B cell (primary cell): ENCODE data around the gene GNG7. TPM values are rescaled to one million over a fixed set of nuclear protein-coding genes. Genes with fewer than 3 reads are reported as not detected.
"Not testable (repeated sequence)": the region's sequence is repeated elsewhere in the genome, so short reads cannot be mapped to it uniquely, and the experiment has no call there.

Experiments used
- ATAC-seq: fragments of 200-7000 bp; cut with Tn5 transposase; one replicate; pipeline ENCODE4 v1.10.0; 2021; ENCODE audit warnings: low read depth, mild to moderate bottlenecking, moderate number of reproducible peaks, moderate library complexity
- CTCF ChIA-PET: fragments of 350-600 bp; sonication (Branson Sonifier 250); formaldehyde crosslinking; loops from one replicate; lab custom pipeline; 2021; ENCODE audit warnings: antibody characterized with exemption, inconsistent platforms; lab: Charles Lee
- POLR2A ChIA-PET: fragments of 350-600 bp; sonication (Branson Sonifier 250); formaldehyde crosslinking; loops from one replicate; lab custom pipeline; 2021; ENCODE audit warnings: antibody characterized with exemption; lab: Charles Lee
- DNase-seq: peaks from one replicate; pipeline ENCODE4 v3.0.0; 2013
- H2AFZ ChIP-seq: 2 replicates; pipeline ENCODE4 v1.6.1; 2012; ENCODE audit warnings: mild to moderate bottlenecking, low read depth, low read length; ENCODE audit not compliant: insufficient read depth, poor library complexity, severe bottlenecking
- H3K27ac ChIP-seq, 2 donors: 1 replicate in 1 of 2; 2 replicates in 1 of 2; pipeline ENCODE4 v1.5.1; 2012 to 2013; ENCODE audit warnings: low read length in 2 of 2, mild to moderate bottlenecking in 2 of 2, moderate library complexity in 1 of 2
- H3K27me3 ChIP-seq, 4 experiments: fragments of 200-600 bp in 1 of 4; sonication (generic) in 1 of 4; replicated peaks in 1 of 4; 1 replicate in 2 of 4; 2 replicates in 2 of 4; pipeline versions ENCODE4 v1.6.1 to v1.7.0; 2013 to 2016; ENCODE audit warnings: low read length in 3 of 4, mild to moderate bottlenecking in 2 of 4, mixed read lengths in 1 of 4, moderate library complexity in 1 of 4; ENCODE audit not compliant: insufficient read depth in 4 of 4, control insufficient read depth in 3 of 4; ENCODE audit errors: control extremely low read depth in 1 of 4
- H3K36me3 ChIP-seq, 2 experiments: replicated peaks in 1 of 2; 1 replicate in 1 of 2; 2 replicates in 1 of 2; pipeline versions ENCODE4 v1.6.1 to v1.7.1; 2013; ENCODE audit warnings: low read length in 1 of 2; ENCODE audit not compliant: insufficient read depth in 2 of 2, control insufficient read depth in 1 of 2; ENCODE audit errors: control extremely low read depth in 1 of 2, extremely low read depth in 1 of 2
- H3K4me1 ChIP-seq, 2 donors: fragments of 200-600 bp in 1 of 2; sonication (generic) in 1 of 2; 1 replicate in 1 of 2; 2 replicates in 1 of 2; pipeline versions ENCODE4 v1.5.1 to v1.6.1; 2013 to 2017; ENCODE audit warnings: low read length in 2 of 2; ENCODE audit not compliant: control insufficient read depth in 2 of 2, insufficient read depth in 2 of 2
- H3K4me2 ChIP-seq: replicated peaks from 2 replicates; pipeline ENCODE3; 2012; ENCODE audit warnings: mild to moderate bottlenecking, low read depth, low read length; ENCODE audit not compliant: poor library complexity, severe bottlenecking
- H3K4me3 ChIP-seq, 5 experiments: fragments of 200-600 bp in 1 of 5; sonication (generic) in 1 of 5; 1 replicate in 3 of 5; 2 replicates in 2 of 5; pipeline versions ENCODE4 v1.5.1 to v1.7.0; 2011 to 2016; ENCODE audit warnings: low read length in 4 of 5, mild to moderate bottlenecking in 4 of 5, low read depth in 2 of 5, control low read depth in 1 of 5, moderate library complexity in 1 of 5; ENCODE audit not compliant: insufficient read depth in 1 of 5; ENCODE audit errors: control extremely low read depth in 1 of 5, extremely low read depth in 1 of 5
- H3K79me2 ChIP-seq: fragments of 200-600 bp; sonication (generic); one replicate; pipeline ENCODE4 v1.6.0; 2016; ENCODE audit warnings: low read length; ENCODE audit not compliant: control insufficient read depth, insufficient read depth
- H3K9ac ChIP-seq: fragments of 200-600 bp; sonication (generic); 2 replicates; pipeline ENCODE4 v1.6.1; 2017; ENCODE audit warnings: mild to moderate bottlenecking, low read length, moderate library complexity
- H3K9me3 ChIP-seq, 3 donors: one replicate each; pipeline versions ENCODE4 v1.6.1 to v1.7.1; 2013; ENCODE audit warnings: low read length in 2 of 3; ENCODE audit not compliant: control insufficient read depth in 2 of 3, insufficient read depth in 1 of 3; ENCODE audit errors: control extremely low read depth in 1 of 3
- H4K20me1 ChIP-seq: 2 replicates; pipeline ENCODE4 v1.6.0; 2012; ENCODE audit warnings: mild to moderate bottlenecking, low read length; ENCODE audit not compliant: insufficient read depth, control insufficient read depth, poor library complexity, severe bottlenecking
- H3K27ac Mint-ChIP-seq: one replicate; pipeline ENCODE4 v1.8.0; 2021; ENCODE audit warnings: mixed read lengths
- H3K27me3 Mint-ChIP-seq: one replicate; pipeline ENCODE4 v1.8.0; 2021; ENCODE audit warnings: mixed read lengths
- H3K4me1 Mint-ChIP-seq: one replicate; pipeline ENCODE4 v1.8.0; 2021; ENCODE audit warnings: mixed read lengths
- H3K4me3 Mint-ChIP-seq: one replicate; pipeline ENCODE4 v1.8.0; 2021; ENCODE audit warnings: mixed read lengths
- H3K9me3 Mint-ChIP-seq: one replicate; pipeline ENCODE4 v1.8.0; 2022; ENCODE audit warnings: mixed read lengths; ENCODE audit not compliant: insufficient read depth
- EZH2 ChIP-seq: IDR thresholded peaks from 2 replicates; pipeline ENCODE4 v1.6.1; 2012; ENCODE audit warnings: borderline replicate concordance, low read depth, mild to moderate bottlenecking, moderate library complexity, low read length; ENCODE audit not compliant: insufficient read depth, poor library complexity, severe bottlenecking
- WGBS: methylation state at CpG from one replicate; pipeline ENCODE4 v1.1.5; 2013; ENCODE audit warnings: missing lambda C conversion rate; ENCODE audit not compliant: insufficient coverage; 5-methylcytosine and 5-hydroxymethylcytosine counted together
- intact Hi-C: fragments of 100-400 bp; cut with micrococcal nuclease; formaldehyde crosslinking; loops from one replicate; pipeline ENCODE4 v1.10.0; 2022
- polyA plus RNA-seq: library from polyadenylated mRNA; depleted of rRNA; stranded (reverse); fragments of >200 nt; gene quantifications from 2 replicates; pipeline ENCODE4 v1.2.3, GENCODE V29; 2012
- total RNA-seq, 2 donors: library from RNA; stranded (reverse); fragments of 120-200 nt in 1 of 2; gene quantifications; 1 replicate in 1 of 2; 2 replicates in 1 of 2; pipeline versions ENCODE4 v1.2.3 to v1.2.4, GENCODE V29; 2013 to 2022
- TF ChIP-seq, protein P1 (sequence below): fragments of 200-600 bp; IDR thresholded peaks from one replicate; pipeline ENCODE4 v1.8.0; 2022; ENCODE audit warnings: antibody characterized with exemption, mild to moderate bottlenecking

GNG7 gene
- total and polyA plus RNA-seq, 2 donors (not counting 1 experiment from before 2014, with no cell fraction given) = 76.3 to 153 TPM

DNA sequence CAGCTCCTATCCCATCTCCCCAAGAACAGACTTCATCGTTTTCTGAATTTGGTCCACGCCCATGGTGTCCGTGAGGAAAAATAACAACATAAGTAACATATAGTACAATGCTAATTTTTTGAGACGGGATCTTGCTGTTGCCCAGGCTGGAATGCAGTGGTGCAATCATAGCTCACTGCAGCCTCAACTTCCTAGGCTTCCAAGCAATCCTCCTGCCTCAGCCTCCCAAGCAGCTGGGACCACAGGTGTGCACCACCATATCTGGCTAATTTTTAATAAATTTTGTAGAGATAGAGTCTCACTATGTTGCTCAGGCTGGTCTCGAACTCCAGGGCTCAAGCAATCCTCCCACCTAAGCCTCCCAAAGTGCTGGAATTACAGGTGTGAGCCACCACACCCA is 23.5 kb downstream of the GNG7 start:
- ChIA-PET CTCF (interaction anchor here (1.1 to 3.3 kb wide), 5 partner anchors 16 to 71 kb away, joined by 3 to 16 read pairs (median 3); no protein-coding TSS in a partner anchor), POLR2A (interaction anchor here (6.6 kb wide), 1 partner anchor 22 kb away, joined by 86 read pairs; the partner anchor contains the start of gene GNG7)
- Mint-ChIP-seq H3K4me3 (peak overlapping the region; percentile 76), H3K27ac (peak overlapping the region; percentile 88), H3K4me1 (peaks cover 74% of the 10 kb centered on the region)
- H3K27ac ChIP-seq = peak overlapping the region; percentile 99 to 100
- peaks cover 0 to 48% of the 10 kb centered on the region in 2 experiments for H3K36me3 ChIP-seq
- H4K20me1 ChIP-seq, intact Hi-C loops, H3K27me3 ChIP-seq, H2AFZ ChIP-seq, H3K9ac ChIP-seq, H3K9me3 Mint-ChIP-seq, H3K27me3 Mint-ChIP-seq, H3K4me3 ChIP-seq, ATAC-seq, DNase-seq: not testable (repeated sequence)
- peak overlapping the region; percentile 55 for H3K4me2 ChIP-seq
- H3K9me3 ChIP-seq = peaks cover 0 to 36% (median 16%) of the 10 kb centered on the region in 3 donors
- H3K4me1 ChIP-seq = peaks cover 56 to 73% of the 10 kb centered on the region in 2 donors
- 100% methylated on average over 1 of the region's 5 CpGs for WGBS
- H3K79me2 ChIP-seq = peaks cover 89% of the 10 kb centered on the region

DNA sequence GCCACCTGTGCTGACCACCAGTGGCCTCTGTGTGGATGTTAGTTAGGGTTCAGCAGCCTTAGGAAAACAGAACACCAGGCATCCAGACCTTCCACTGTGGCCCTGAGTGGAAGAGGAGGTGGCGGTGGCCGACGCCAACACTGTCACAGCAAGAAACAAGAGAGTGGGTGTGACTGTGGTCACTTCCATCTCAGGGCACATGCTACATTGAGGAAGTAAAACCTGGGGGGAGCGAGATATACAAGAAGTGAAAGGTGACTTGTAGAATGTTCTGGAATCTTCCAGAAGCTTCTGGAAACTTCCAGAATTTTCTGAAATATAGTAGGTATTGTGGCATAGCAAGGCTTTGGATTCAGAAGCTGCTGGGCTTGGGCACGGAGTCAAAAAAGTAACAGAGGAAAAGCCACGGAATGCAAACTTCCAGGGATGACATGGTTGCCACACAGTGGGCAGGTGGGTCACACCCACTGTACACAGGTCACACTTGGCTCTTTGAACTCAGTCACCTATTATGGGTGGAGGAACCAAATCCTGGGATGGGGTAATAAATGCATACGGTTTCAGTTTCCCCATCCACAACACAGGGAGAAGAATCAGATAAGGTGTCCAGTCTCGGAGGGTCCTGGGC is 24.3 kb downstream of the GNG7 start:
- ATAC-seq (peak; percentile 59), DNase-seq (peak; percentile 91)
- peak overlapping the region; percentile 88 for H3K27ac Mint-ChIP-seq
- H2AFZ ChIP-seq = no peak overlapping the region
- H3K4me1 ChIP-seq = peaks cover 56 to 66% of the 10 kb centered on the region in 2 donors
- intact Hi-C loops = no loop called here
- ChIA-PET POLR2A (interaction anchor here (0.5 to 6.6 kb wide), 3 partner anchors 9 to 32 kb away, joined by 3 to 86 read pairs (median 6); partner anchors contain the start of gene GNG7), CTCF (interaction anchor here (1.1 to 3.3 kb wide), 5 partner anchors 15 to 71 kb away, joined by 3 to 16 read pairs (median 3); no protein-coding TSS in a partner anchor)
- H3K27me3 Mint-ChIP-seq = no peaks in the 10 kb centered on the region
- peaks cover 89% of the 10 kb centered on the region for H3K79me2 ChIP-seq
- no peaks in the 10 kb centered on the region for H3K27me3 ChIP-seq
- no peaks in the 10 kb centered on the region for H4K20me1 ChIP-seq
- H3K9me3 Mint-ChIP-seq = peaks cover 6% of the 10 kb centered on the region
- peak overlapping the region; percentile 55 for H3K4me2 ChIP-seq
- peak overlapping the region; percentile 99 to 100 for H3K27ac ChIP-seq
- H3K36me3 ChIP-seq = peaks cover 0 to 42% of the 10 kb centered on the region in 2 experiments
- WGBS = 20% methylated on average over 5 of the region's 8 CpGs
- peaks cover 0 to 36% (median 16%) of the 10 kb centered on the region in 3 donors for H3K9me3 ChIP-seq
- peak overlapping the region; percentile 25 for H3K9ac ChIP-seq
- H3K4me3 ChIP-seq = no peak overlapping the region
- H3K4me1 Mint-ChIP-seq = peaks cover 70% of the 10 kb centered on the region
- peak overlapping the region; percentile 49 for H3K4me3 Mint-ChIP-seq
- TF ChIP-seq, protein P1, sequence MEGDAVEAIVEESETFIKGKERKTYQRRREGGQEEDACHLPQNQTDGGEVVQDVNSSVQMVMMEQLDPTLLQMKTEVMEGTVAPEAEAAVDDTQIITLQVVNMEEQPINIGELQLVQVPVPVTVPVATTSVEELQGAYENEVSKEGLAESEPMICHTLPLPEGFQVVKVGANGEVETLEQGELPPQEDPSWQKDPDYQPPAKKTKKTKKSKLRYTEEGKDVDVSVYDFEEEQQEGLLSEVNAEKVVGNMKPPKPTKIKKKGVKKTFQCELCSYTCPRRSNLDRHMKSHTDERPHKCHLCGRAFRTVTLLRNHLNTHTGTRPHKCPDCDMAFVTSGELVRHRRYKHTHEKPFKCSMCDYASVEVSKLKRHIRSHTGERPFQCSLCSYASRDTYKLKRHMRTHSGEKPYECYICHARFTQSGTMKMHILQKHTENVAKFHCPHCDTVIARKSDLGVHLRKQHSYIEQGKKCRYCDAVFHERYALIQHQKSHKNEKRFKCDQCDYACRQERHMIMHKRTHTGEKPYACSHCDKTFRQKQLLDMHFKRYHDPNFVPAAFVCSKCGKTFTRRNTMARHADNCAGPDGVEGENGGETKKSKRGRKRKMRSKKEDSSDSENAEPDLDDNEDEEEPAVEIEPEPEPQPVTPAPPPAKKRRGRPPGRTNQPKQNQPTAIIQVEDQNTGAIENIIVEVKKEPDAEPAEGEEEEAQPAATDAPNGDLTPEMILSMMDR = no peak
- TF ChIP-seq EZH2 = no peak
